Measurements from ENCODE around the gene EPS8.
A peak's percentile ranks its signal among the peaks of the same experiment; 100 is the strongest.
"Not testable (repeated sequence)": the region's sequence is repeated elsewhere in the genome, so short reads cannot be mapped to it uniquely, and the experiment has no call there.

Gene EPS8

DNA sequence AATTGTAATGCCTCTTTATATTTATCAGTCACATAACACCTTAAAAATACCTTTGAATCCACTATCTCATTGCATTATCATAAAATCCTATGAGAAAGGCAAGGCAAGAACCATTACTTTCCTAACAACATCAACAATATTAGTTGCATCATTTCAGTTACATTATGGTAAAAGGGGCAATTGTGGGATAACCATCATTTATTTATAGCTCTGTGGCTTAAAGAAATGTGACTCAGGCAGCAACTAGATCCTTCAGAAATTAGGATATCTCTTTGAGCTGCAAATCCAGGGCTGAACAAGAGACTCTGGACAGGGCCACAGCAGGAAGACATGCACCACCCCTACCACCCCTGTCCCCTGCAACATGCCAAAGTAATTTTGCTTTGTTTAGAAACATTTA, 36.4 kb downstream of the EPS8 start:
- DNase-seq = no peak

DNA sequence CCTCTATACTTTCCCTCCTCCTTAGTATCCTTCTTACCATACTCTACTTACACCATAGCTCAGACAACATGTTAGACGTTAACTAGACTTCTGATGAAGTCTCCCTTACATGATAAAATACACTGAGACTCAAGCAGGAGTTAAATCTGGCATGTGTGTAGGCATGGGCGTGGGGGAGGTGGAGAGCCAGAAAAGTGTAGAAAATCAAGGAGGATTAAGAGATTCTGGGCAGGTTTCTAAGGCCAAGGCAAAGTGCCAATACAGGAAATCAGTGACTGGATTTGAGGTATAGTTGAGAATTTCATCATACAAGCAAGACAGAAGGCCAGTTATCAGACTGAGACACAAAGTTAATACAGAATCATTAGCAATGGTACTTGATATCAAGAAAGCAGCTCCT, 37.4 kb downstream of the EPS8 start:
- DNase-seq = no peak

DNA sequence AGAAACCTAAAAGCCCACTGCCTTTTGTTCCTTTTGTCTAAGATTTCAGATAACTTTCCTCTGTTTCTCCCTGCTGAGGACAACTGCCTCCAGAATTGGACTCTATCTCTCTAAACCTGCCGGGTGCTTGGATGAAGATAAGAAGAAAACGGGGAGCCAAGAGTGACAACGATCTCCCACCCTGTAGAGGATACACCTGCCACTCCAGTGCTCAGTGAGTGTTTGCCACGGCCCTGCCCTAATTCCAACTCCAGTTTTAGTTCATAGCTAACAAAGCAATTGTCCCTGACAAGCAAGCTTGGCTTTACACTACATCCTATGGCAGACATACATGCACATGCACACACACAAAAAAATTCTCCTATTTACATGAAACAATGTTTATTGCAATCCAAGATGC, 39.3 kb downstream of the EPS8 start:
- DNase-seq = no peak

DNA sequence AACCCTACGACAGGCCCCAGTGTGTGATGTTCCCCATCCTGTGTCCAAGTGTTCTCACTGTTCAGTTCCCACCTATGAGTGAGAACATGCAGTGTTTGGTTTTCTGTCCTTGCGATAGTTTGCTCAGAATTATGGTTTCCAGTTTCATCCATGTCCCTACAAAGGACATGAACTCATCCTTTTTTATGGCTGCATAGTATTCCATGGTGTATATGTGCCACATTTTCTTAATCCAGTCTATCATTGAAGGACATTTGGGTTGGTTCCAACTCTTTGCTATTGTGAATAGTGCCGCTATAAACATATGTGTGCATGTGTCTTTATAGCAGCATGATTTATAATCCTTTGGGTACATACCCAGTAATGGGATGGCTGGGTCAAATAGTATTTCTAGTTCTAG, 47.3 kb downstream of the EPS8 start:
- not testable (repeated sequence) for DNase-seq

GRCh38 chr12:15741082-15741481, 48.1 kb downstream of the EPS8 start:
- no peak for DNase-seq

DNA sequence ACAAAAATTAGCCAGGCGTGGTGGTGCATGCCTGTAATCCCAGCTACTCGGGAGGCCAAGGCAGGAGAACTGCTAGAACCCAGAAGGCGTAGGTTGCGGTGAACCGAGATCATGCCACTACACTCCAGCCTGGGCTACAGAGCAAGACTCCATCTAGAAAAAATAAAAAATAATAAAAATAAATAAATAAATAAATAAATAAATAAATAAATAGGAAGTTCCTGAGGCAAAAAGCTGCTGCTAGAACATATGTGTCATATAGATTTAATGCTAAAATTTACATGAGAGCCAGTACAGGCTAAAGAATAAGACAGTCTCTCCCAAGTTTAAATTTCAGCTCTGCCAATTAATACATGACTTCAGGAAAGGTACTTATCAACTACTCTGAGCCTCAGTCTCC, 48.8 kb downstream of the EPS8 start:
- DNase-seq = not testable (repeated sequence)

DNA sequence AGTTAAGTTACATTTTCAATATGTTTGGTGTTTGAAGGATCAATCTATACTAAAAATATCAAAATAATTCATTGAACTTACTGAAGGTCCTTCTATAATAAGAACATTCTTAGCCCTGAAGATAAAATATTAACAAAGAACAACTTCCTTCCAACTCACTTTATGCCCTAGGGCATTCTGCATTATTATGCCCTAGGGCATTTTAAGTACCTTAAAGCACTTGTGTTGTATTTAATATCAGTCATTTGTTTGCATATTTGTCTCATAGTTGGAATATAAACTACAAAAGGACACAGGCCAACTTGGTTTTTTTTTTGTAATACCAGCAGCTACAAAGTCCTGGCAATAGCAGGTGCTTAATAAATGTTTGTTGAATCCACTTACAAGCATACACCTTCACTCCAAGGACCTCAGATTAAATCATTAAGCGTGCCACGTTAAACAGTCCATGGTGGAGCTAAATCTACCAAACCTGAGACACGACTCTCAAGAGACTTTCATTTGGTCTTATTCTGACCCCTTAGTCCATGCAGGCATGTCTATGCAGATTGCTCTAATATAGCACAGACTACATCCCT, 50.7 kb downstream of the EPS8 start:
- no peak for DNase-seq

DNA sequence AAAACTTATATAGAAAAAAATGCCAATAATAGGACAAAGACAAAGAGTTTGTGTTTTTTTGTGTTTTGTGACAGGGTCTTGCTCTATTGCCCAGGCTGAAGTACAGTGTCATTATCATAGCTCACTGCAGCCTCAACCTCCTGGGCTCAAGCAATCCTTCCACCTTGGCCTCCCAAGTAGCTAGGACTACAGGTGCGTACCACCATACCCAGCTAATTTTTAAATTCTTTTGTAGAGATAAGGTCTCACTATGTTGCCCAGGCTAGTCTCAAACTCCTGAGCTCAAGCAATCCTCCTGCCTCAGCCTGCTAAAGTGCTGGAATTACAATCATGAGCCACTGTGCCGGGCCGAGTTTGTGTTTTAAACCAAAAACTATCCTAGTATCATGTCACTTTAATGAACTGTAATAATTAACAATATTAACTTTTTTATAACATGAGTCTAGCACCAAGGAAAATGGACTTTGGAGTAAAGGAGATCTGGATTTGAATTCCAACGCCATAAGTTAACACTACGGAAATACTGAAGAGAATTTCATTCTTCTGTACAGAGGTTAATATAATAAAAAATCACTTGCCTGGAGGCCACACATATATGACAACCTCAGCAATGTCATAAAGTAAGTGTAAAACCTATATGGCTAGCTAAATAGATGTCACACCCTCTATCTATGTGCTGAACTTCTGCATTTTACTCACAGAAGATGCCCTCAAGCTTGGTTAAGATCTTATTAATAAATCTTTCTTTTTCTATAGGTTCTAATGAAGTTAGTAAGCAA, 53.2 kb downstream of the EPS8 start:
- DNase-seq = no peak

GRCh38 chr12:15733136-15733535, 56.1 kb downstream of the EPS8 start:
- DNase-seq = no peak

DNA sequence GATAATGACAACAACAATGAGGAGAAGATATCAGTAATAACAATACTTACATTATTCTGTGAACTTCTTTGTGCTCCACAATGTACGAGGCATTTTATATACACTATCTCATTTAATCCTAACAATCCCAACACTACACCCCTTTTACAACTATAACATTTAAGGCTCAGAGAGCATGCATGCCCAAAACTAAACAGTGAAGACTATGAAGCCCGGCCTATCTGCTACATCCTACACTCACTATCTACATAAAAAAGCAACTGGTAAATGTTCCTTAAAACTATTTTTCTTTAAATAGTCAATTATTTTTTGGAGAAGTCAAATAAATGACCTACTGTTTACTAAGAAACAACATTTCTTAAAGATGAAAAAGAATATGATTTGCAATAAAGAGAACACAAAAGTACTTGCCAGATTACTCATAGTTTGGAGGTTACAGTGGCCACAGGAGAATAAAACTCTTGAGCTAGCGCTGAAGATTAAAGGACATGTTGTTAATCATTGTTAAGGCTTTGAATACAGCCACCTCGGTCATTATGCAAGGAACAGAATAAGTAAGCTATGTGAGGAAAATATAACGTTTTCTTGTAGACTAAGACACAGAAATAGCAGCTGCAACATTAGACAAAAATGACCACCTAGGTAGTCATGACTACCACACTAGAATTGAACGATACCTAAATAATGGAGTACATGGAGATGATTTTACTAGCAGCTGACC, 56.7 kb downstream of the EPS8 start:
- DNase-seq = no peak

- no peak for DNase-seq
These were observed 57.2 kb downstream of the EPS8 start for GRCh38 chr12:15731940-15732339.

GRCh38 chr12:15729097-15729496, 60.1 kb downstream of the EPS8 start:
- no peak for DNase-seq

DNA sequence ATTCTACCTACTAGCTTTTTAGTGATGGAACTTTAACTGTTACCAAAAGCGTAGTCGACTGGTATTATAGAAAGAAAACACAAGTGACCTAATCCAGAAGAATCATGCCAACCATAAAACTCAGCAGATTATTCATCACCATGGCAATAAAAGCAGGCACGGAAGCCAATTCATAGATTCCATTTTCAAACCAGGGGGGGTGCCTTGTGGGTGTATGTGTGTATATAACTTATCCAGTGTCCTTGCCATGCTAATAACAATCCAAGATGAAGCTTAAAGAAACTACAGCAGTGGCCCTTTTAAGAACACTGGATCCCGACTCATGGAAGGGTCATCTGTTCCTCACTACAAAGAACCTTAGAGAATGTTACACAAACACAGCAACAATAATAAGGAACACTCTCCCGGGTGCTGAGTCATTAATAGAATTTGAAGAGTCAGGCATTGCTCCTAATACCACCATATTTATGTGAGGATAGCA, 61.0 kb downstream of the EPS8 start:
- no peak for DNase-seq

GRCh38 chr12:15726878-15727150, 62.4 kb downstream of the EPS8 start:
- DNase-seq = no peak

DNA sequence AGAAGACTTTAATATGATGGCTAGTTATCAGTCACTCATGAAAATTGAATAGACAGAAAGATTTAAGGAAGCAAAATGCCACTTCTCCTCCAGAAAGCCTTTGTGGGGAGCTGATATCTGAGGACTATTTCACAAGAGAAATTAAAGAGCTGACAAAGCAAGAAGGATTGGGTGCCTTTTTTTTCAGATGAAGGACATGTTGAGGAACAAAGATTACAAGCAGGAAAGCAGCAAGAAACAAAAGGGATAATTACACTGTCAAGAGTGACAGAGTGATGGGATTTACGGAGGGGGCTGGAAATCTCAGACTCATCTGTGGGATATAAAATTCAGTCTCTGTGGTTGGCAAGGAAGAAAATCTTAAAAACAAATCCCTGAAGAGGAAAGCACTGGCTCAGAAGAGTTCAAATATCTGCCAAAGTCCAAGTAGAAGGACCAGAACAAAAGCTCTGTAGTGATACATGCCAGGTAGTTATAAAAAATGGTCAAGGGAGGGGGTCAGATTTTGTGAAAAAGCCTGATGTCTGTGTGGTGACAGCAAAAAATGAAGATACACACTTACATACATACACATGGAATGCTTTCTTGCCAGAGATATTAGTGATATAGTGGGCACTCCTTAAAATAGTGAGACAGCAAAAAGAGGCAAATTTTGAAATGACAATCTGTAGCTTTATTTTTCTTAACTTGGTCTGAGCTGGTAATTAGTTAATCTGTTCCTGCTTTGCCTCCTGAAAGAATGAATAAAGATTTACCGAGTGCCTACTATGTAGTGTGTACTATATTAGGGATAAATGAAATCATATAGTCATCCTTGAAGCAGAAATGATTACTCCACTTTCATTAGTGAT, 62.9 kb downstream of the EPS8 start:
- DNase-seq = no peak

DNA sequence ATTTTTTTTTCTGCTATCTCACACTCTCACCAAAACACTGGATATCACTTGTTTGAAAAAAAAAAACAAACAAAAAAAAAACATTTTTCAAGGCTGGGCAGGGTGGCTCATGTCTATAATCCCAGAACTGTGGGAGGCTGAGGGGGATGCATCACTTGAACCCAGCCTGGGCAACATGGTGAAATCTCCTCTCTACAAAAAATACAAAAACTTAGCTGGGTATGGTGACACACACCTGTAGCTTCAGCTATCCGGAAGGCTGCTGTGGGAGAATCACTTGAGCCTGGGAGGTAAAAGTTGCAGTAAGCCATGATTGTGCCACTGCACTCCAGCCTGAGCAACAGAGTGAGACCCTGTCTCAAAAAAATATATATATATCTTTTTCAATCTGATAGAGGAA, 66.2 kb downstream of the EPS8 start:
- DNase-seq = no peak

- DNase-seq = no peak
These were observed 67.7 kb downstream of the EPS8 start for GRCh38 chr12:15721316-15722115.

- DNase-seq = no peak
These were observed 68.9 kb downstream of the EPS8 start for GRCh38 chr12:15720295-15720694.

DNA sequence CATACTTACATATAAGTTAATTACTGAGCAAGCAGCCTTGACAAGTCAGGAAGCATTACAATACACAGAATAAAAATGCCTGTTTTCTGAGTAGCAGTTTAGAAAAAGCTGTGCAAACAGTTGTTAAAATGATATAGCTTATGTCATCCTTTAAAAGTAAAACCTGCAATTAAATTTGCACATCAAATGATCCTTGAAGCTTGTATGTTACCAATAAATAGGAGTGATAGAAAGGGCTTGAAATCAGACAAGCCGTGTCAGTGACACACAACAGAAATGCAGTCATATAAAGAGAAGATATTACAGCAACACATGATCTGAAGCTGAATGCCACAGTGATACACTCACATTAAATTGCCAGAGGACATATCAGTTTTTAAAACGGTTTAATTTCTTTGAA, 70.0 kb downstream of the EPS8 start:
- DNase-seq = peak; percentile 23

DNA sequence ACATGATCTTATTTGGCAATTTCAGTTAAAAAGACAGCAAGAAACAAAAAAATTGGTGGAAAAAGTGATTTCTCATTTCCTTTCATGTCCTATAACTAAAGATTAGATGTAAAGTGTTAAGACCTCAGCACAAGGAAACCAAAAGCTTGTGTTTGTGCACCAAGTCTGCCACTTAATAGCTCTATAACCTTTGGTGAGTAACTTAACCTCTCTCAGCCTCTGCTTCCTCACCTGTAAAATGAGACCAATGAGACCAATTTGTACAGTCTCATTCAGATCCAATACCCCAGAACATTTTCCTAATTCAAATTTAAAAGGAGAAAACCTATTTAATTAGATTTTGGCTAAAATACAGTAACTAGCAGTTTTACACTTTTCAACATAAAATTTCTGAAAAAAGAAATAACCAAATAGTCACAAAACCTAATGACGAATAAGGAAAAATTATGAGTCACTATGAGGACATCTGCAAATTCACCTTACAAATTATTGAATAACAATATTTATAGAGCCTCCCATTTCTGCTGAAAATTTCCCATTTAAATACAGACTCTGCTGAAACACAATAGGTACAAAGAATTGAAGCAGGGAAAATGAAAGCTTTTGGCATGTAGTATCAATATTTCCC, 71.1 kb downstream of the EPS8 start:
- no peak for DNase-seq

DNA sequence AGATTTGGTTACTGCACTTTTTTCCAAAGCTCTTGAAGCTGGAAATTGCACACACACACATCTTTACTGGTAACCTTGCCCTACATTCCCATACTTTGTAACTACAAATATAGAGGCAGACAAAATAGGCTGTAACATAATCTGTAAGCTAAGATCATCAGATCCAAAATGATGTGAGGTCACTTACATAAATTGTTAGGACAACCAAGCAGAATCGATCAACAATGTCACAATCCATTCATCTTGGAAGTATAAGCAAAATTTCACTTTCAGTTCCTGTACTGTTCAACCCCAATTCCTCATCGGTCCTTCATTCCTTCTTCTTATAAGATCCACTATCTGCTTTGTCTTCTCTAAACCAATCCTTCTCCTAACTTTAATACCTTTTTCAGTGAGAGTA, 72.6 kb downstream of the EPS8 start:
- DNase-seq = no peak

DNA sequence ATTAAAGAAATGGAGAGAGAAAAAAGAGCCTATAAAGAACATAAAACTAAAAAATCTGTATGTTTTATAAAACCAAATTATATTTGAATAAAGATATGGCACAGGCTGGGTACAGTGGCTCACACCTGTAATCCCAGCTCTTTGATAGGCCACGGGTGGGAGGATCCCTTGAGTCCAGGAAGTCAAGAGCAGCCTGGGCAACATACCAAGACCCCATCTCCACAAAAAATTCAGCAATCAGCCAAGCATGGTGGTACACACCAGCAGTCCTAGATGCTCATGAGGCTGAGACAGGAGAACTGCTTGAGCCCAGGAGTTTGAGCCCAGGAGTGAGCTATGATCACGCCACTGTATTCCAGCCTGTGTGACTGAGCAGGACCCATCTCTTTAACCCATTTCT, 74.9 kb downstream of the EPS8 start:
- no peak for DNase-seq

Data from NCI-H1092 treated with DMSO at 0.1 percent for 48 hours (cell line).